NCI-H2227 (cell line): ENCODE measurements around the gene COL1A1.

Experiments
- DNase-seq: peaks from one replicate; lab custom pipeline; 2025; ENCODE audit not compliant: unreplicated experiment; lab: John Stamatoyannopoulos, UW

The COL1A1 gene

GRCh38 chr17:50201276-50201854, at the start of gene COL1A1:
TSS of gene COL1A1 (minus strand) at chr17:50201631. CDS start at chr17:50201513, 118 bp downstream.
- DNase-seq, result no peak

GRCh38 chr17:50248255-50248654, 46.8 kb upstream of the COL1A1 start:
- no peak for DNase-seq

- no peak for DNase-seq
Measured at GRCh38 chr17:50244771-50245170, 43.3 kb upstream of the COL1A1 start.

DNA sequence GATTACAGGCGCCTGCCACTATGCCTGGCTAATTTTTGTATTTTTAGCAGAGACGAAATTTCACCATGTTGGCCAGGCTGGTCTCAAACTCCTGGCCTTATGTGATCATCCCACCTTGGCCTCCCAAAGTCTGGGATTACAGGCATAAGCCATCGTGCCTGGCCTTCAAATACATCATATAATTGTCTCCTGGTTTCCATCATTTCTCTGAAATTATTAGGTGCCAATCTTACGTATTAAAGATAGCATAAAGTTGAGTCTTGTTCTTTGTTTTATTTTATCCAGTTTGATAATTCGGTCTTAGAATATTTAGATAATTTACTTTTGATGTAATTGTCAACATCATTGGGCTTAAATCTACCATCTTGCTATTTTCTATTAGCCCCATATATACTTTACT, 40.0 kb upstream of the COL1A1 start:
- no peak for DNase-seq

DNA sequence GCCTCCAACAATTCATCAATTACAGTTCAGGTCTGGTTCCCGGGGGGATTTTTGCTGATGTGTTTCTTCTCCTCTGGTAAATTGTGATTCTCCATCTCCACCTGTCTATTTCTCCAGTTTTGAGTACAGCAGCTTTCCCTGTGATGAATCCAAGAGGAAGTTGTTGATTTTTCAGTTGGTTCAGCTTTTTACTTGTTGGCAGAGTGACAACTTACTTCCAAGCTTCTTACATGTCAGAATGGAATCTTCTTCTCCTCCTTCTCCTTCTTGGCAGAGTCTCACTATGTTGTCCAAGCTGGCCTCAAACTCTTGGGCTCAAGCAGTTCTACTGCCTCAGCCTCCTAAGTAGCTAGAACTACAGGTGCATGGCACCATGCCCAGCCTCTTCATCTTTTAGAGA, 39.4 kb upstream of the COL1A1 start:
- no peak for DNase-seq

DNA sequence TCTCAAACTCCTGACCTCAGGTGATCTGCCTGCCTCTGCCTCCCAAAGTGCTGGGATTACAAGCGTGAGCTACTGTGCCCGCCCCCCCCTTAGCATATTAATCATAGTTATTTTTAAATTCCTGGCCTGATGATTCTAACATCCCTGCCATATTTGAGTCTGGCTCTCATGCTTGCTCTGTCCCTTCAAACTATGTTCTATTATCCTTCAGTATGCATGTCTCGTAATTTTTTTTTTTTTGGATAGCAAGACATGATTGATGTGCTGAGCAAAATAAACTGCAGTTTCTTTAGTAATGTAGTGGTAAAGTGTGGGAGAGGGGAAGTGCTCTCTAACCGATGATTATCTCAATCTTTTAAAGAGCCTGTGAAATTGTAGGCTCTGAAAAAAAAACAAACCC, 38.5 kb upstream of the COL1A1 start:
- peak; percentile 38 for DNase-seq

DNA sequence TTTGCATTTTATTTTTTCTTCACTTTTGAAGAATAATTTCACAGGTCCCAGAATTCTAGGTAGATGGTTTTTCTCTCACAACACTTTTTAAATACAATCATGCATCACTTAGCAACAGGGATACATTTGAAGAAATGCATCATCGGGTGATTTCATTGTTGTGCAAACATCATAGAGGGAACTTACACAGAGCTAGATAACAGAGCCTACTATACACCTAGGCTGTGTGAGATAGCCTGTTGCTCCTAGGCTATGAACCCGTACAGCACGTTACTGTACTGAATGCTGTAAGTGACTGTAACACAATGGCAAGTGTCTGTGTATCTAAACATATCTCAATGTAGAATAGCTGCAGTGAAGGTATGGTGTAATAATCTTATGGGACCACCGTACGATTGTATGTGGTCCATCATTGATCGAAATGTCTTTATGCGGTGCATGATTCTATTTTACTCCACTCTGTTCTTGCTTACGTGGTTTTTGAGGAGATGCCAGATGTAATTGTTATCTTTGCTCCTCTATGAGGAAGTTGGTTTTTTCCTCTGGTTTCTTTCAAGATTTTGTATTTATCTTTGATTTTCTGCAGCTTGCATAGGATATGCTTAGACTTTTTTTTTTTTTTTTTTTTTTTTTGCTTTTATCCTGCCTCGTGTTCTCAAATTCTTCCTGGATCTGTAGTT, 37.3 kb upstream of the COL1A1 start:
- no peak for DNase-seq

DNA sequence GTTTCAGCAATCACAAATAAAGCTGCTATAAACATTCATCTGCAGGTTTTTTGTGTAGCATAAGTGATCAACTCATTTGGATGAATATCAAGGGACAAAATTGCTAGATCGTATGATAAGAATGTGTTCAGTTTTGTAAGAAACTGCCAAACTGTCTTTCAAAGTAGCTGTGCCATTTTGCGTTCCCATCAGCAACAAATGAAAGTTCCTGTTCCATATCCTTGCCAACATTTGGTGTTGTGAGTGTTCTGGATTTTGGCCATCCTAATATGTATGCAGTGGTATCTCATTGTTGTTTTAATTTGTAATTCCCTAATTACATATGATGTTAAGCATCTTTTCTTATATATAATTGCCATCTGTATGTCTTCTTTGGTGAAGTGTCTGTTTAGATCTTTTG, 36.5 kb upstream of the COL1A1 start:
- DNase-seq, result no peak

GRCh38 chr17:50234581-50234980, 33.1 kb upstream of the COL1A1 start:
- DNase-seq, result no peak

- DNase-seq, result no peak
Measured at GRCh38 chr17:50225701-50226240, 24.3 kb upstream of the COL1A1 start.

- no peak for DNase-seq
Measured at GRCh38 chr17:50222922-50223321, 21.5 kb upstream of the COL1A1 start.

DNA sequence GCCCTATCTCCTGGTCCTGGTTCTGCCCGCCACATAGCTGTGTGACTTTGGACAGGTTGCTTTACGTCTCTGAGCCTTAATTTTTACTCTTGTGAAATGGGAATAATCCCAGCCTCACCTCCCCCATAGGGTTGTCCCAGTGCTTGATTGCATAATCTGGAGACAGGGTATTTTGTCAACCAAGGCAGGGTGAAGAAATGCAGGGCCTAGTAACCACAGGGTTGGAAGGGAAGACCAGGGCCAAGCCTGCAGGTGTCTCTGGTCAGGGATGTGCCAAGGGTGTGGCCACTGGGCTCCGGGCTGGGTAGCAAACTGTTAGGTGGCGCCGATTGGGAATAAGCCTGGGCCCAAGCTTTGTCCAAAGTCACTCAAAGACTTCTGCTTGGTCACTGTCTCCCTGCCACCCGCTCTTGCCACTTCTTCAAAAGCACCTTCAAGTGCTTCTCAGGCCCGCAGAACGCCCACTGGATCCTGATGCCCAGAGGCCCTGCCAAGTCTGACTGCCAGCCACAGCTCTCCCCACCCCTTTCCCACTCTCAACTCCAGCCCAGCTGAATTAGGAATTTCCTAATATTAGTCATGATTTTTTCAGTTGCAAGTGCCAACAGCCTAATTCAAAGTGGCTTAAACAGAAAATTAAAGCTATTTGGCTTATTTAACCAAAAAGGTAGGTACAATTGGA, 20.6 kb upstream of the COL1A1 start:
- DNase-seq, result no peak

GRCh38 chr17:50221266-50221863, 19.9 kb upstream of the COL1A1 start:
- DNase-seq, result no peak

DNA sequence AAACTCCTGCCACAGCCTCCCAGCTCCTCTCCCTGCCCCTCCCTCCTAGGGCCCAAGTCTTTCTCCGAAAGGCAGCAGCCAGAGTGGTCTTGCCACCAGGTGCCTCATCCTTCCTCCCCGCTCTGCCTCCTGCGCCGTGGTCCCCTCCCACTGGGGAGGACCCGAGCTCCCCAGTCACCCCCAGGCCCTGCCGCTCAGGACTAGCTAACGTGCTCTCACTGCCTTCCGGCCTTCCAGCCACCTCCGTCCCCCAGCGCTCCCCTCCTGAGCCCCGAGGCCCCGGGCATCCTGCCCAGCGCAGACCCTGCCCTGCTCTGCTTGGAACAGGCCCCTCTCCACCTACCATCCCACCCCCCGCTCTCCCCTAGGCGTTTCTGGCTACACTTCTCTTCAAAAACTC, 19.4 kb upstream of the COL1A1 start:
- no peak for DNase-seq

DNA sequence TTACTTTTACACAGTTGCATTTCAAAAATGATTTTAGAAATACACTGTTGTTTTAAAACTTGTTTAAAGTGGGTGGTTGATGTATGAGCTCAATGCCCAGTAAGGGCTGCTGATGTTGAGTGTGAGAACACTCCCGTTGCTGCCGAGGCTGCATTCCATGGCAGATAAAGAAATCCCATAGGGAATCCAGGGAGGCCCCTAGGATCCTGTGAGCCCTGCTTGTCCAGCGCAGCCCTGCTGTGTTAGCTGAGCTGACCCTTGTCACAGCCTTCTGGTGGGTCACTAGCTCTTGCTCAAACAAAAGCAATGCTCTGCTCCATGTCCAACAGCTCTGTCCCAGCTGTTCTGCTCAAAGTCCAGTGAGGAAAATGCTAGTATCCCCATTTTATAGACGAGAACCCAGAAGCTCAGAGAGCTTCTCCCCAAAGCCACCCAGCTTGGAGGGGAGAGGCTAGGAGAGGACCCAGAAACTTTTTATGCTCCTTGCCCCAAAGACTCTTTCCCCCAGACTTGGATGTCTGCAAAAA, 18.6 kb upstream of the COL1A1 start:
- no peak for DNase-seq

GRCh38 chr17:50219342-50219741, 17.9 kb upstream of the COL1A1 start:
- DNase-seq, result no peak

GRCh38 chr17:50218771-50219315, 17.4 kb upstream of the COL1A1 start:
- no peak for DNase-seq

- no peak for DNase-seq
Measured at GRCh38 chr17:50218071-50218759, 16.8 kb upstream of the COL1A1 start.

DNA sequence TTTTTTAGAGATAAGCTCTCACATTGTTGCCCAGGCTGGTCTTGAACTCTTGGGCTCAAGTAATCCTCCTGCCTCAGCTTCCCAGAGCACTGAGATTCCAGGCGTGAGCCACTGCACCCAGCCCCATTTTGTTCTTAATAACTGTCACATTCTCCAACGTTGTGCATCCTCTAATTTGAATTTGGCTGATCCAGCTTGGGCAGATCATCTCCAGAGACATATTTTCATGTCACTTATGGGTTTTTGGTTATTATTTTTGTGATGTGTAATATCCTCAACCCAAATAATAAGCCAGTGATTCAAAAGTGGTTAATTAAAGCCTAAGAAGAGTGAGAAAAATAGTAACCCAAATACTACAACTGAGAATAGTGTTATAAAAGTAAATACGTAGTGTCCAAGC, 16.2 kb upstream of the COL1A1 start:
- DNase-seq, result no peak

- no peak for DNase-seq
Measured at GRCh38 chr17:50214976-50215760, 13.7 kb upstream of the COL1A1 start.
